ENCODE measurements around the gene NPAS3.

Gene NPAS3

GRCh38 chr14:33461036-33461435 lies 522.4 kb downstream of the NPAS3 start:
- no peak for TF ChIP-seq POLR2AphosphoS5 (IDR thresholded peaks at IDR 0.05; ENCODE audit: low read depth, low read length)
- no peak for TF ChIP-seq SIN3A (IDR thresholded peaks at IDR 0.05; ENCODE audit: borderline replicate concordance, insufficient read depth, low read length)
- no peak for TF ChIP-seq REST (IDR thresholded peaks at IDR 0.05; ENCODE audit: insufficient read depth in 1 of 2, low read depth in 2 of 2, low read length in 2 of 2)
- TF ChIP-seq TAF1 (IDR thresholded peaks at IDR 0.05; ENCODE audit: borderline replicate concordance, insufficient read depth, low read length) = no peak
- TF ChIP-seq FOXP2 (optimal IDR thresholded peaks at IDR 0.05; ENCODE audit: borderline replicate concordance, extremely low read depth, extremely low read length, insufficient read depth) = no peak

- TF ChIP-seq TAF1 (IDR thresholded peaks at IDR 0.05; ENCODE audit: borderline replicate concordance, insufficient read depth, low read length) (no peak), FOXP2 (optimal IDR thresholded peaks at IDR 0.05; ENCODE audit: borderline replicate concordance, extremely low read depth, extremely low read length, insufficient read depth) (no peak), POLR2AphosphoS5 (IDR thresholded peaks at IDR 0.05; ENCODE audit: low read depth, low read length) (no peak), SIN3A (IDR thresholded peaks at IDR 0.05; ENCODE audit: borderline replicate concordance, insufficient read depth, low read length) (no peak), REST (IDR thresholded peaks at IDR 0.05; ENCODE audit: insufficient read depth in 1 of 2, low read depth in 2 of 2, low read length in 2 of 2) (no peak)
These were observed 525.1 kb downstream of the NPAS3 start for GRCh38 chr14:33463731-33464130.

- TF ChIP-seq POLR2AphosphoS5 (IDR thresholded peaks at IDR 0.05; ENCODE audit: low read depth, low read length) = no peak
These were observed 525.7 kb downstream of the NPAS3 start for GRCh38 chr14:33464254-33464962.

- no peak for TF ChIP-seq REST (IDR thresholded peaks at IDR 0.05; ENCODE audit: insufficient read depth in 1 of 2, low read depth in 2 of 2, low read length in 2 of 2)
- no peak for TF ChIP-seq FOXP2 (optimal IDR thresholded peaks at IDR 0.05; ENCODE audit: borderline replicate concordance, extremely low read depth, extremely low read length, insufficient read depth)
- no peak for TF ChIP-seq SIN3A (IDR thresholded peaks at IDR 0.05; ENCODE audit: borderline replicate concordance, insufficient read depth, low read length)
- TF ChIP-seq TAF1 (IDR thresholded peaks at IDR 0.05; ENCODE audit: borderline replicate concordance, insufficient read depth, low read length) = no peak
- TF ChIP-seq POLR2AphosphoS5 (IDR thresholded peaks at IDR 0.05; ENCODE audit: low read depth, low read length) = no peak
These were observed 527.4 kb downstream of the NPAS3 start for GRCh38 chr14:33465846-33466700.

GRCh38 chr14:33467971-33468370 lies 529.3 kb downstream of the NPAS3 start:
- TF ChIP-seq POLR2AphosphoS5 (IDR thresholded peaks at IDR 0.05; ENCODE audit: low read depth, low read length) (no peak), SIN3A (IDR thresholded peaks at IDR 0.05; ENCODE audit: borderline replicate concordance, insufficient read depth, low read length) (no peak), REST (IDR thresholded peaks at IDR 0.05; ENCODE audit: insufficient read depth in 1 of 2, low read depth in 2 of 2, low read length in 2 of 2) (no peak), FOXP2 (optimal IDR thresholded peaks at IDR 0.05; ENCODE audit: borderline replicate concordance, extremely low read depth, extremely low read length, insufficient read depth) (no peak), TAF1 (IDR thresholded peaks at IDR 0.05; ENCODE audit: borderline replicate concordance, insufficient read depth, low read length) (no peak)

Measured in PFSK-1 (cell line).